Liver (tissue), 9 donors: Measurements from ENCODE around the gene UBN2. TPM values are rescaled to one million over a fixed set of nuclear protein-coding genes. Genes with fewer than 3 reads are reported as not detected.

Experiments used
- DNase-seq: peaks from one replicate; pipeline ENCODE4 v3.0.0-alpha.2; 2017; ENCODE audit warnings: low spot score
- H3K27ac ChIP-seq, 2 donors: one replicate each; pipeline ENCODE4 v1.7.0; 2013; ENCODE audit warnings: inconsistent platforms in 2 of 2, low read length in 2 of 2, control low read depth in 1 of 2, low read depth in 1 of 2, mild to moderate bottlenecking in 1 of 2
- H3K27me3 ChIP-seq, 4 donors: one replicate each; pipeline versions ENCODE4 v1.6.1 to v1.7.0; 2013; ENCODE audit warnings: low read length in 3 of 4, inconsistent platforms in 1 of 4, mild to moderate bottlenecking in 1 of 4, moderate library complexity in 1 of 4; ENCODE audit not compliant: control insufficient read depth in 4 of 4, insufficient read depth in 4 of 4
- H3K36me3 ChIP-seq, 4 donors: one replicate each; pipeline versions ENCODE4 v1.6.1 to v1.7.0; 2013; ENCODE audit warnings: low read length in 3 of 4, mild to moderate bottlenecking in 3 of 4, low read depth in 1 of 4, moderate library complexity in 1 of 4; ENCODE audit not compliant: control insufficient read depth in 4 of 4, insufficient read depth in 3 of 4
- H3K4me1 ChIP-seq, 4 donors: one replicate each; pipeline versions ENCODE4 v1.6.1 to v1.7.0; 2013; ENCODE audit warnings: low read length in 3 of 4, mild to moderate bottlenecking in 3 of 4, moderate library complexity in 1 of 4; ENCODE audit not compliant: control insufficient read depth in 4 of 4, insufficient read depth in 4 of 4
- H3K4me3 ChIP-seq, 3 donors: one replicate each; pipeline versions ENCODE4 v1.6.1 to v1.7.0; 2013; ENCODE audit warnings: low read length in 3 of 3, control low read depth in 1 of 3, low read depth in 1 of 3, mild to moderate bottlenecking in 1 of 3
- H3K9ac ChIP-seq, 2 donors: one replicate each; pipeline ENCODE4 v1.7.0; 2013; ENCODE audit warnings: low read length in 2 of 2, mild to moderate bottlenecking in 2 of 2, moderate library complexity in 2 of 2, control low read depth in 1 of 2, low read depth in 1 of 2
- H3K9me3 ChIP-seq, 4 donors: one replicate each; pipeline versions ENCODE4 v1.6.1 to v1.7.0; 2013; ENCODE audit warnings: low read length in 3 of 4; ENCODE audit not compliant: control insufficient read depth in 4 of 4
- ATF3 ChIP-seq: IDR thresholded peaks from 2 replicates; pipeline ENCODE4 v1.6.1; 2016; ENCODE audit warnings: antibody characterized with exemption
- CTCF ChIP-seq: fragments of 150-350 bp; IDR thresholded peaks from 2 replicates; pipeline ENCODE4 v1.5.1; 2017; ENCODE audit warnings: improper control_type of control experiment, low read depth, low read length; ENCODE audit not compliant: missing input control
- EGR1 ChIP-seq, 2 donors: IDR thresholded peaks; 2 replicates each; pipeline ENCODE4 v1.6.1; 2016 to 2018; ENCODE audit warnings: antibody characterized with exemption in 2 of 2, low read depth in 2 of 2
- FOXA1 ChIP-seq: IDR thresholded peaks from 2 replicates; pipeline ENCODE4 v1.6.1; 2016; ENCODE audit warnings: antibody characterized with exemption
- FOXA2 ChIP-seq: IDR thresholded peaks from 2 replicates; pipeline ENCODE4 v1.6.1; 2016; ENCODE audit warnings: antibody characterized with exemption
- GABPA ChIP-seq, 2 donors: IDR thresholded peaks in 1 of 2; conservative IDR thresholded peaks in 1 of 2; 2 replicates each; pipeline ENCODE4 v1.6.1; 2016; ENCODE audit warnings: antibody characterized with exemption in 2 of 2, mild to moderate bottlenecking in 1 of 2, moderate library complexity in 1 of 2
- HNF4A ChIP-seq, 2 donors: conservative IDR thresholded peaks; 2 replicates each; pipeline ENCODE4 v1.6.1; 2016; ENCODE audit warnings: antibody characterized with exemption in 2 of 2, mild to moderate bottlenecking in 2 of 2
- HNF4G ChIP-seq: IDR thresholded peaks from 2 replicates; pipeline ENCODE4 v1.6.1; 2016; ENCODE audit warnings: antibody characterized with exemption
- JUND ChIP-seq, 2 donors: IDR thresholded peaks; 2 replicates each; pipeline ENCODE4 v1.6.1; 2016; ENCODE audit warnings: antibody characterized with exemption in 2 of 2
- MAX ChIP-seq: IDR thresholded peaks from 2 replicates; pipeline ENCODE4 v1.6.1; 2016; ENCODE audit warnings: antibody characterized with exemption
- RAD21 ChIP-seq, 2 donors: IDR thresholded peaks; 2 replicates each; pipeline ENCODE4 v1.6.1; 2016; ENCODE audit warnings: antibody characterized with exemption in 2 of 2, mild to moderate bottlenecking in 2 of 2
- REST ChIP-seq: IDR thresholded peaks from 2 replicates; pipeline ENCODE4 v1.6.1; 2016; ENCODE audit warnings: antibody characterized with exemption, mild to moderate bottlenecking
- RXRA ChIP-seq, 2 donors: IDR thresholded peaks; 2 replicates each; pipeline ENCODE4 v1.6.1; 2017 to 2018; ENCODE audit warnings: antibody characterized with exemption in 2 of 2, mild to moderate bottlenecking in 1 of 2
- SP1 ChIP-seq: IDR thresholded peaks from 2 replicates; pipeline ENCODE4 v1.6.1; 2018; ENCODE audit warnings: antibody characterized with exemption, mild to moderate bottlenecking
- TAF1 ChIP-seq: conservative IDR thresholded peaks from 2 replicates; pipeline ENCODE4 v1.6.1; 2016; ENCODE audit warnings: antibody characterized with exemption, mild to moderate bottlenecking
- YY1 ChIP-seq: IDR thresholded peaks from 2 replicates; pipeline ENCODE4 v1.6.1; 2016; ENCODE audit warnings: antibody characterized with exemption, mild to moderate bottlenecking
- ZBTB33 ChIP-seq: IDR thresholded peaks from 2 replicates; pipeline ENCODE4 v1.6.1; 2016; ENCODE audit warnings: antibody characterized with exemption
- WGBS: extraction: QIAGEN DNeasy Blood & Tissue Kit; methylation state at CpG from one replicate; pipeline ENCODE4 v1.1.7; 2013; 5-methylcytosine and 5-hydroxymethylcytosine counted together
- polyA plus RNA-seq, 2 donors: library from polyadenylated mRNA; stranded (reverse) in 1 of 2; unstranded in 1 of 2; fragments of 200-250 nt in 1 of 2; fragments of >200 nt in 1 of 2; fragmentation: Nextera tagmentation in 1 of 2; extraction: Ambion mirVana in 1 of 2; gene quantifications; one replicate each; pipeline versions ENCODE4 v1.2.1 to v1.2.3, GENCODE V29; 2013 to 2015
- total RNA-seq, 2 donors: library from RNA; depleted of rRNA; stranded (reverse); fragments of >200 nt; gene quantifications; one replicate each; pipeline ENCODE4 v1.2.3, GENCODE V29; 2014
- donor health status: healthy.
- donor health status: healthy.
- donor health status: healthy.
- donor health status: healthy.
- donor health status: healthy.

Gene UBN2
- total and polyA plus RNA-seq, 4 donors, result 1.1 to 9.1 (median 4.8) TPM

- Histone ChIP-seq H3K4me1 (peaks cover 0 to under 1% (median 0%) of the 10 kb centered on the region in 4 donors), H3K9ac (no peak overlapping the region), H3K36me3 (peaks cover 0 to 35% (median 17%) of the 10 kb centered on the region in 4 donors), H3K4me3 (no peak overlapping the region), H3K27ac (no peak overlapping the region), H3K27me3 (no peaks in the 10 kb centered on the region), H3K9me3 (no peaks in the 10 kb centered on the region)
- no peak for DNase-seq
- no peak for TF ChIP-seq HNF4A (conservative IDR thresholded peaks at IDR 0.05)
- TF ChIP-seq ATF3, result no peak
- no peak for TF ChIP-seq YY1
- TF ChIP-seq RAD21 (IDR thresholded peaks at IDR 0.05), result no peak
- TF ChIP-seq RXRA (IDR thresholded peaks at IDR 0.05), result no peak
- no peak for TF ChIP-seq HNF4G
- TF ChIP-seq MAX, result no peak
- TF ChIP-seq TAF1, result no peak
- no peak for TF ChIP-seq ZBTB33
- no peak for TF ChIP-seq JUND (IDR thresholded peaks at IDR 0.05)
- TF ChIP-seq REST, result no peak
- no peak for TF ChIP-seq SP1
- TF ChIP-seq FOXA2, result no peak
- TF ChIP-seq GABPA (IDR thresholded peaks at IDR 0.05 in 1 of 2, conservative IDR thresholded peaks at IDR 0.05 in 1 of 2), result no peak
- no peak for TF ChIP-seq CTCF
These were observed 10.2 kb downstream of the UBN2 start for GRCh38 chr7:139241258-139241657.

- Histone ChIP-seq H3K27ac (no peak overlapping the region), H3K9ac (no peak overlapping the region), H3K4me3 (no peak overlapping the region), H3K27me3 (no peaks in the 10 kb centered on the region), H3K9me3 (no peaks in the 10 kb centered on the region), H3K4me1 (no peaks in the 10 kb centered on the region), H3K36me3 (peaks cover 0 to 31% (median 19%) of the 10 kb centered on the region in 4 donors)
- TF ChIP-seq HNF4A (conservative IDR thresholded peaks at IDR 0.05), result no peak
- no peak for TF ChIP-seq HNF4G
- no peak for TF ChIP-seq RXRA (IDR thresholded peaks at IDR 0.05)
- TF ChIP-seq FOXA1, result no peak
- TF ChIP-seq MAX, result no peak
- no peak for TF ChIP-seq GABPA (IDR thresholded peaks at IDR 0.05 in 1 of 2, conservative IDR thresholded peaks at IDR 0.05 in 1 of 2)
- TF ChIP-seq ZBTB33, result no peak
- no peak for TF ChIP-seq SP1
- no peak for TF ChIP-seq TAF1
- no peak for TF ChIP-seq RAD21 (IDR thresholded peaks at IDR 0.05)
- TF ChIP-seq EGR1 (IDR thresholded peaks at IDR 0.05; ENCODE audit: low read depth in 2 of 2), result no peak
- TF ChIP-seq ATF3, result no peak
- no peak for TF ChIP-seq YY1
- WGBS, result 88% methylated on average over 1 of the region's 1 CpG
- DNase-seq, result no peak
These were observed 11.8 kb downstream of the UBN2 start for GRCh38 chr7:139242741-139243281.
